Endothelial cell (in vitro differentiated cells): ENCODE results near the gene PAPPA. TPM values are rescaled to one million over a fixed set of nuclear protein-coding genes. Genes with fewer than 3 reads are reported as not detected.

ENCODE experiments used
- DNase-seq: peaks from one replicate; pipeline ENCODE4 v3.0.0; 2021; ENCODE audit warnings: low spot score
- H3K27ac Mint-ChIP-seq: one replicate; pipeline ENCODE4 v1.8.0; 2021; ENCODE audit warnings: mixed read lengths, inconsistent platforms; ENCODE audit not compliant: unreplicated experiment
- H3K27me3 Mint-ChIP-seq: one replicate; pipeline ENCODE4 v1.8.0; 2021; ENCODE audit warnings: mild to moderate bottlenecking, moderate library complexity, mixed read lengths, inconsistent platforms; ENCODE audit not compliant: unreplicated experiment
- H3K36me3 Mint-ChIP-seq: one replicate; pipeline ENCODE4 v1.8.0; 2021; ENCODE audit warnings: mild to moderate bottlenecking, low read depth, mixed read lengths, inconsistent platforms; ENCODE audit not compliant: unreplicated experiment
- H3K4me1 Mint-ChIP-seq: one replicate; pipeline ENCODE4 v1.8.0; 2021; ENCODE audit warnings: mild to moderate bottlenecking, mixed read lengths, inconsistent platforms; ENCODE audit not compliant: unreplicated experiment
- H3K4me3 Mint-ChIP-seq: one replicate; pipeline ENCODE4 v1.8.0; 2021; ENCODE audit warnings: mild to moderate bottlenecking, mixed read lengths, inconsistent platforms; ENCODE audit not compliant: unreplicated experiment
- H3K9me3 Mint-ChIP-seq: one replicate; pipeline ENCODE4 v1.8.0; 2021; ENCODE audit warnings: mixed read lengths, inconsistent platforms; ENCODE audit not compliant: unreplicated experiment
- CTCF ChIP-seq: fragments of 200-600 bp; sonication (generic); IDR thresholded peaks from one replicate; pipeline ENCODE4 v1.5.0; 2021; ENCODE audit warnings: antibody characterized with exemption; ENCODE audit not compliant: unreplicated experiment
- total RNA-seq: library from RNA; stranded (reverse); fragmentation: NEBNext Ultra II Directional; extraction: Animal tissue kit (Norgen Biotek cat#: 25700); gene quantifications from one replicate; pipeline ENCODE4 v1.2.1, GENCODE V29; 2021; ENCODE audit not compliant: unreplicated experiment

Gene PAPPA
- total RNA-seq, 1 donor from 2014 or later = 1.4 TPM

GRCh38 chr9:116116393-116116792, 37.2 kb upstream of the PAPPA start:
- no peak for TF ChIP-seq CTCF
- Mint-ChIP-seq H3K4me3 (no peak overlapping the region), H3K27me3 (peaks cover 2% of the 10 kb centered on the region), H3K36me3 (no peaks in the 10 kb centered on the region), H3K27ac (no peak overlapping the region), H3K9me3 (no peaks in the 10 kb centered on the region), H3K4me1 (no peaks in the 10 kb centered on the region)
- no peak for DNase-seq

- Mint-ChIP-seq H3K4me3 (no peak overlapping the region), H3K27me3 (peaks cover 2% of the 10 kb centered on the region), H3K36me3 (no peaks in the 10 kb centered on the region), H3K27ac (no peak overlapping the region), H3K4me1 (no peaks in the 10 kb centered on the region), H3K9me3 (no peaks in the 10 kb centered on the region)
- no peak for DNase-seq
- no peak for TF ChIP-seq CTCF
Observed at GRCh38 chr9:116123171-116123570, 30.4 kb upstream of the PAPPA start.

- peaks cover 2% of the 10 kb centered on the region for H3K27me3 Mint-ChIP-seq
- H3K36me3 Mint-ChIP-seq = no peaks in the 10 kb centered on the region
- H3K4me3 Mint-ChIP-seq = no peak overlapping the region
- no peak for DNase-seq
- H3K27ac Mint-ChIP-seq = no peak overlapping the region
- H3K9me3 Mint-ChIP-seq = no peaks in the 10 kb centered on the region
- no peaks in the 10 kb centered on the region for H3K4me1 Mint-ChIP-seq
- TF ChIP-seq CTCF = no peak
Observed at GRCh38 chr9:116124472-116125040, 29.0 kb upstream of the PAPPA start.

- no peak for TF ChIP-seq CTCF
- H3K27ac Mint-ChIP-seq = no peak overlapping the region
- no peaks in the 10 kb centered on the region for H3K9me3 Mint-ChIP-seq
- no peak overlapping the region for H3K4me3 Mint-ChIP-seq
- H3K36me3 Mint-ChIP-seq = no peaks in the 10 kb centered on the region
- no peaks in the 10 kb centered on the region for H3K27me3 Mint-ChIP-seq
- H3K4me1 Mint-ChIP-seq = no peaks in the 10 kb centered on the region
- no peak for DNase-seq
Observed at GRCh38 chr9:116133163-116133562, 20.4 kb upstream of the PAPPA start.

- H3K4me3 Mint-ChIP-seq = no peak overlapping the region
- H3K27me3 Mint-ChIP-seq = no peaks in the 10 kb centered on the region
- no peaks in the 10 kb centered on the region for H3K4me1 Mint-ChIP-seq
- TF ChIP-seq CTCF = no peak
- no peaks in the 10 kb centered on the region for H3K36me3 Mint-ChIP-seq
- H3K27ac Mint-ChIP-seq = no peak overlapping the region
- no peaks in the 10 kb centered on the region for H3K9me3 Mint-ChIP-seq
- no peak for DNase-seq
Observed at GRCh38 chr9:116134975-116135374, 18.6 kb upstream of the PAPPA start.
